KOPT-K1 (cell line): Measurements from ENCODE around the gene KCNQ4.

Experiments used
- H3K27ac ChIP-seq: fragments of 200-600 bp; sonication (generic); 2 replicates; pipeline ENCODE4 v1.5.1; 2016; ENCODE audit warnings: antibody characterized with exemption, mild to moderate bottlenecking, low read depth, low read length; ENCODE audit not compliant: poor library complexity, severe bottlenecking
- H3K36me3 ChIP-seq: fragments of 200-600 bp; sonication (generic); 2 replicates; pipeline ENCODE4 v1.5.1; 2017; ENCODE audit warnings: antibody characterized with exemption, mild to moderate bottlenecking, low read length, moderate library complexity; ENCODE audit not compliant: insufficient read depth
- H3K9me3 ChIP-seq: fragments of 200-600 bp; sonication (generic); 2 replicates; pipeline ENCODE4 v1.5.1; 2017; ENCODE audit warnings: antibody characterized with exemption, low read length, mild to moderate bottlenecking; ENCODE audit not compliant: insufficient read depth, poor library complexity, severe bottlenecking

KCNQ4 gene

GRCh38 chr1:40794974-40795715 is 11.6 kb downstream of the KCNQ4 start:
- Histone ChIP-seq H3K27ac (peak overlapping the region; percentile 84), H3K9me3 (no peaks in the 10 kb centered on the region), H3K36me3 (no peaks in the 10 kb centered on the region)

- H3K36me3 ChIP-seq = no peaks in the 10 kb centered on the region
- H3K27ac ChIP-seq = peak overlapping the region; percentile 84
- H3K9me3 ChIP-seq = no peaks in the 10 kb centered on the region
Measured at GRCh38 chr1:40795811-40796586, 12.4 kb downstream of the KCNQ4 start.

- Histone ChIP-seq H3K36me3 (no peaks in the 10 kb centered on the region), H3K27ac (peak overlapping the region; percentile 55)
Measured at GRCh38 chr1:40796939-40797667, 13.5 kb downstream of the KCNQ4 start.

DNA sequence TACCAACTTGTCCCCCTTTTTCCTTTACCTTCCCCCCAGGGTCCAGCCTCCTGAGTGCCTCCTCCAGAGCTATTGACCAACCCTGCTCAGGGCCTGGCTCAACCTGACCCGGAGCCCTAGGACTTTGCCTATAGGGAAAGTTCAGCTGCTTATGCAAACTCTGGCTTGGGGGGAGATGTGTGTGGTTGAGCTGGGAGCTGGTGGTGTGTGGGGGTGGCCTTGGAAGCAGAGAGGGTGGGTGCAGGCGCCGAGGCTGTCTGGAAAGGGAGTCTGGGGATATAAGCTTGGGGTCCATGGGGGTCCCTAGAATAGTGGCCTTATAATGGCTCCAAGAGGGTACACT is 14.1 kb downstream of the KCNQ4 start:
- no peaks in the 10 kb centered on the region for H3K9me3 ChIP-seq
- H3K36me3 ChIP-seq = no peaks in the 10 kb centered on the region
- H3K27ac ChIP-seq = peak overlapping the region; percentile 55

More at GRCh38 chr1:40796939-40797667, 13.5 kb downstream of the KCNQ4 start:
- H3K9me3 ChIP-seq = no peaks in the 10 kb centered on the region

DNA sequence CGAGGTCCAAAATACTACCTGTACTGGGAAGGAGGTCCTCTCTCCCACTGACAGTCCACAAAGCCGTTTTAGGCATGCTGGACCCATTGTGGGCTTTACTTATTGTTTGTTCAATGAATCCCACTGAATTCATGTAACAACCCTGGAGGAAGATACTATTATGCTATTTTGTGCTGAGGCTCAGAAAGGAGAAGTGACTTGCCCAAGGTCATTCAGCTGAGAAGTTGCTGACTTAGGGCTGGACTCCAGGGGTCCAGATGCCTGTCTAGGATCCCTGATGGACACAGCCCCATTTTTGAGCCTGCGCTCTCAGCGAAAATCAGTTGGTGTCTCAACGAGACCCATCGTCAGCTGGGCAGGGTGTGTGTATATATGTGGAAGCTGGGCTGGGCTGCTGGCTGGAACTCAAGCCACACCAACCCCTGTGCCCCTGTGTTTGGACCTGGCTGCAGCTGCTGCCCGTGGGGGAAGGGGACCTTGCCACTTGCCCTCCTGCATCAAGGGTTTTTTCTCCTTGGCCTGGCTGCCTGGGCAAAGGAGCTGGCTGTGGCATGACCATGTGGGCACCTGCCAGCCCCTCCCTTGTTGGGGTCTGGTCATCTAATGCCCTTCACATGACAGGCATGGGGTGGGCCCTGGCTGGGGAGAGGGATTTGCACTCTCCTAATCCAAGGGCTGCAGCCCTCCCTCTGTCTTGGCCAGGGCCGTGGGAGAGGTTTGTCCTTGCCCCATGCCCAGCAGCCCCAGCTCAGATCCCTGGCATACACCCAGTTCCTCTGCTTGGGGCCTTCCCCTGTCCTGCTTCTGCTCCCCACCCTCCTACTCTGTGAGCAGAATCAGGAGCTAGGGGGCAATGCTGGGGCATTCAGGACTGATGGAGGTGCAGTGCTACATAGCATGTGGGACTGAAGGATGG is 15.0 kb downstream of the KCNQ4 start:
- no peaks in the 10 kb centered on the region for H3K36me3 ChIP-seq
- no peak overlapping the region for H3K27ac ChIP-seq

GRCh38 chr1:40799351-40799867 is 15.8 kb downstream of the KCNQ4 start:
- no peaks in the 10 kb centered on the region for H3K36me3 ChIP-seq
- H3K27ac ChIP-seq = no peak overlapping the region
- no peaks in the 10 kb centered on the region for H3K9me3 ChIP-seq

More for the DNA sequence above, 15.0 kb downstream of the KCNQ4 start:
- no peaks in the 10 kb centered on the region for H3K9me3 ChIP-seq

- Histone ChIP-seq H3K9me3 (no peaks in the 10 kb centered on the region), H3K27ac (peak overlapping the region; percentile 30), H3K36me3 (no peaks in the 10 kb centered on the region)
Measured at GRCh38 chr1:40801742-40802077, 18.1 kb downstream of the KCNQ4 start.

- H3K9me3 ChIP-seq = no peaks in the 10 kb centered on the region
- peak overlapping the region; percentile 30 for H3K27ac ChIP-seq
- H3K36me3 ChIP-seq = no peaks in the 10 kb centered on the region
Measured at GRCh38 chr1:40802078-40802741, 18.6 kb downstream of the KCNQ4 start.

GRCh38 chr1:40802742-40803113 is 19.1 kb downstream of the KCNQ4 start:
- Histone ChIP-seq H3K36me3 (no peaks in the 10 kb centered on the region), H3K9me3 (no peaks in the 10 kb centered on the region), H3K27ac (no peak overlapping the region)

DNA sequence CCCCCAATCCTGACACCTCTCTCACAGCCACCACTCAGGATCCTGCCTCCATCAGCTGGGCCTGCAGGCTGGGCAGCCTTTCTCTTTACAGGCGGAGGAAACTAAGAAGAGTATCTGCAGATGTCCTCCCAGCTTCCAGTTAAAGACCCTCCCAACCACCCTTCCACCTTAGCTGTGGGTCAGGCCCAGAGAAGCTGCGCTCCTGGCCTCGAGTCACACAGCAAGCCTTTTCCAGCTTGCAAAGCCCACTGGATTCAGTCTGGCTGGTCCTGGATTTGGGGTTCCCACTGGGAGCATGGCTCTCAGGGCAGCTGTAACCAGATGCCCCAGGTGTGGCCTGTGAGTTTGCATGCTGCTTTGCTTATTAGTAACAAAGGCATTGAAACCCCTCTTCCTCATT is 19.9 kb downstream of the KCNQ4 start:
- Histone ChIP-seq H3K27ac (no peak overlapping the region), H3K9me3 (no peaks in the 10 kb centered on the region), H3K36me3 (no peaks in the 10 kb centered on the region)

- H3K27ac ChIP-seq = no peak overlapping the region
Measured at GRCh38 chr1:40803902-40804301, 20.3 kb downstream of the KCNQ4 start.

GRCh38 chr1:40806240-40806639 is 22.7 kb downstream of the KCNQ4 start:
- no peaks in the 10 kb centered on the region for H3K36me3 ChIP-seq

More at GRCh38 chr1:40803902-40804301, 20.3 kb downstream of the KCNQ4 start:
- no peaks in the 10 kb centered on the region for H3K9me3 ChIP-seq
- no peaks in the 10 kb centered on the region for H3K36me3 ChIP-seq

DNA sequence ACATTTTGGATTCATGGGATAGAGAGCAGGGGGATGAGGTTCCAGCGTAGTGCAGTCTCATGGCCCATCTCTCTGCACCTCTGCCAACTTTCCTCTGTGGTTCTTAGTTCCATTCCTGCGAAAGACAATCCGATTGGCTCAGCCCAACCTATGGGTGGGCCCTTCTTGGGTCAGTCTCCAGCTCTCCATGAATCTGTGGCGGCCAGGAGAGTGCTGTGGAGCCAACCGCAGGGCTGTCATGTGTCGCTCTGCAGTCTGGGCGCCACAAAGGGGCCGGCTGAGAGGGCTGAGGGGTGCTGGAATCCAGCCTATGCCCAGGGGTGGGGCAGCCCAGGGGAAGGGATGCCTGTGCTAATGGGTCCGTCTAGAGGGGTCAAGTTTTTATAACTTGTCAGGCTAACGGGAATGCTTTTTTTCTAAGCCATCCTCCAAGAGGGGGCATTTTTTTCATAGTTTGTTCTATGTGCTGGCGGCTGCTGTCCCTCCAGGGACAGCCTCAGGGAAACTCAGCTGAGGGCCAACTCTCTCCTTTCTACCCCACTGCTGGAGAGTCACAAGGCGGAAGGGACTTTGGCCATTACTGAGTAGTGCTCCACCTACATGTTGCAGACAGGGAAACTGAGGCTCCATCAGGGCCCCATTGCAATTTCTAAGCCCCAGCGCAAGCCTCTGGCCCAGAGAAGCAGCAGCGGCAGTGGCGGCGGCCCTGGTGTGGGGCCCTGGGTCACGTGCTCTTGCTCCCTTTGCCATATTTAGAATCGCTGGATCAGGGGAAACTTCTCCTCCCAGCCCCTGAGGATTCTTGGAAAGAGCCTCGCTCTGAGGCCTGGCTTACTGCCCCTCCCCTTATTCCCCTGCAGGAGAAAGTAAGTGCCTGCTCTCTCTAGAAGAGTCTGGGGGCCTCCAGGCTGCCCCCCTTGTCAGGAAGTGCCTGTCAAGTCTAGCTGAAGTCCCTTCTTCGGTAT is 23.4 kb downstream of the KCNQ4 start:
- Histone ChIP-seq H3K27ac (no peak overlapping the region), H3K9me3 (no peaks in the 10 kb centered on the region)

More at GRCh38 chr1:40806240-40806639, 22.7 kb downstream of the KCNQ4 start:
- H3K27ac ChIP-seq = no peak overlapping the region
- H3K9me3 ChIP-seq = no peaks in the 10 kb centered on the region

More for the DNA sequence above, 23.4 kb downstream of the KCNQ4 start:
- no peaks in the 10 kb centered on the region for H3K36me3 ChIP-seq
